MCF 10A (cell line): Measurements from ENCODE around the gene PPP3CB. TPM values are rescaled to one million over a fixed set of nuclear protein-coding genes. Genes with fewer than 3 reads are reported as not detected.

Source experiments
- BruUV-seq: library from RNA; stranded (reverse); fragments of 400-500 nt; replicated peaks from 2 replicates; lab custom pipeline; 2021; lab: Mats Ljungman, UMichigan
- CTCF ChIA-PET: fragments of 300-600 bp; sonication (Branson Sonifier 250); formaldehyde crosslinking; extraction: SDS; loops from one replicate; lab custom pipeline; 2021; ENCODE audit warnings: antibody characterized with exemption, inconsistent platforms; lab: Yijun Ruan, JAX
- POLR2A ChIA-PET: fragments of 300-600, 350-650 bp; sonication (Branson Sonifier 250); formaldehyde crosslinking; extraction: SDS; loops from one replicate; lab custom pipeline; 2020; ENCODE audit warnings: antibody characterized with exemption, inconsistent platforms; lab: Yijun Ruan, JAX
- DNase-seq: peaks from one replicate; pipeline ENCODE4 v3.0.0-alpha.2; 2018; ENCODE audit not compliant: unreplicated experiment
- H3K27ac Mint-ChIP-seq: one replicate; pipeline ENCODE4 v1.8.0; 2022; ENCODE audit warnings: mild to moderate bottlenecking, low read depth, mixed read lengths; ENCODE audit not compliant: unreplicated experiment
- H3K27me3 Mint-ChIP-seq: one replicate; pipeline ENCODE4 v1.8.0; 2022; ENCODE audit warnings: mixed read lengths; ENCODE audit not compliant: insufficient read depth, unreplicated experiment
- H3K36me3 Mint-ChIP-seq: one replicate; pipeline ENCODE4 v1.8.0; 2022; ENCODE audit warnings: mild to moderate bottlenecking, moderate library complexity, mixed read lengths; ENCODE audit not compliant: insufficient read depth, unreplicated experiment
- H3K4me1 Mint-ChIP-seq: one replicate; pipeline ENCODE4 v1.8.0; 2022; ENCODE audit warnings: mixed read lengths; ENCODE audit not compliant: insufficient read depth, unreplicated experiment
- H3K4me3 Mint-ChIP-seq: one replicate; pipeline ENCODE4 v1.8.0; 2022; ENCODE audit warnings: mild to moderate bottlenecking, moderate library complexity, mixed read lengths; ENCODE audit not compliant: unreplicated experiment
- H3K9me3 Mint-ChIP-seq: one replicate; pipeline ENCODE4 v1.8.0; 2022; ENCODE audit warnings: mixed read lengths; ENCODE audit not compliant: unreplicated experiment
- intact Hi-C: fragments of 100-400 bp; cut with micrococcal nuclease; formaldehyde crosslinking; loops from 2 replicates; pipeline ENCODE4 v1.14.1; 2022
- total RNA-seq: library from RNA; stranded (reverse); gene quantifications from 2 replicates; pipeline ENCODE4 v1.2.3, GENCODE V29; 2022
- TF ChIP-seq, protein P1 (sequence below): fragments of 200-600 bp; IDR thresholded peaks from one replicate; pipeline ENCODE4 v1.8.0; 2022; ENCODE audit warnings: antibody characterized with exemption, mild to moderate bottlenecking; ENCODE audit not compliant: unreplicated experiment

PPP3CB gene
- total RNA-seq, 1 experiment from 2014 or later = 37.4 TPM

- Mint-ChIP-seq H3K4me3 (peak overlapping the region; percentile 98), H3K27me3 (no peaks in the 10 kb centered on the region), H3K9me3 (no peaks in the 10 kb centered on the region), H3K4me1 (peaks cover 19% of the 10 kb centered on the region), H3K36me3 (no peaks in the 10 kb centered on the region), H3K27ac (peak overlapping the region; percentile 95)
- intact Hi-C loops = loop anchor here (2.0 to 5.0 kb wide), 4 partner anchors 82 to 229 kb away; partner anchors contain the start of genes DNAJC9 and MYOZ1
- BruUV-seq = no TSS peak
- POLR2A ChIA-PET = interaction anchor here (0.6 to 4.5 kb wide), 22 partner anchors 9 to 1781 kb away, joined by 3 to 77 read pairs (median 5); partner anchors contain the start of genes CFAP70, DNAJC9, MRPS16 and NUDT13
- peak; percentile 61 for DNase-seq
- TF ChIP-seq, protein P1, sequence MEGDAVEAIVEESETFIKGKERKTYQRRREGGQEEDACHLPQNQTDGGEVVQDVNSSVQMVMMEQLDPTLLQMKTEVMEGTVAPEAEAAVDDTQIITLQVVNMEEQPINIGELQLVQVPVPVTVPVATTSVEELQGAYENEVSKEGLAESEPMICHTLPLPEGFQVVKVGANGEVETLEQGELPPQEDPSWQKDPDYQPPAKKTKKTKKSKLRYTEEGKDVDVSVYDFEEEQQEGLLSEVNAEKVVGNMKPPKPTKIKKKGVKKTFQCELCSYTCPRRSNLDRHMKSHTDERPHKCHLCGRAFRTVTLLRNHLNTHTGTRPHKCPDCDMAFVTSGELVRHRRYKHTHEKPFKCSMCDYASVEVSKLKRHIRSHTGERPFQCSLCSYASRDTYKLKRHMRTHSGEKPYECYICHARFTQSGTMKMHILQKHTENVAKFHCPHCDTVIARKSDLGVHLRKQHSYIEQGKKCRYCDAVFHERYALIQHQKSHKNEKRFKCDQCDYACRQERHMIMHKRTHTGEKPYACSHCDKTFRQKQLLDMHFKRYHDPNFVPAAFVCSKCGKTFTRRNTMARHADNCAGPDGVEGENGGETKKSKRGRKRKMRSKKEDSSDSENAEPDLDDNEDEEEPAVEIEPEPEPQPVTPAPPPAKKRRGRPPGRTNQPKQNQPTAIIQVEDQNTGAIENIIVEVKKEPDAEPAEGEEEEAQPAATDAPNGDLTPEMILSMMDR = no peak
- CTCF ChIA-PET = interaction anchor here (0.7 to 0.9 kb wide), 3 partner anchors 9 to 333 kb away, joined by 3 read pairs; no protein-coding TSS in a partner anchor
These were observed 82.7 kb downstream of the PPP3CB start for GRCh38 chr10:73413108-73413527.

DNA sequence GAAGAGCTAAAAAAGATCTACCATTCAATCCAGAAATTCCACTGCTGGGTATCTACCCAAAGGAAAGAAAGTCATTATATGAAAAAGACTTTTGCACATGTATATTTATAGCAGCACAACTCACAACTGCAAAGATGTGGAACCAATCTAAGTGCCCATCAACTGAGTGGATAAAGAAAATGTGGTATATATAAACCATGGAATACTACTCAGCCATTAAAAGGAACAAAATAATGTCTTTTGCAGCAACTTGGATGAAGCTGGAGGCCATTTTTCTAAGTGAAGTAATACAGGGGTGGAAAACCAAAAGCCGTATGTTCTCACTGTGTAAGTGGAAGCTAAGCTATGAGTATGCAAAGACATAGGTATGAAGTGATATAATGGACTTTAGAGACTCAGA is 84.9 kb downstream of the PPP3CB start:
- DNase-seq = no peak
- H3K27ac Mint-ChIP-seq = no peak overlapping the region
- no TSS peak for BruUV-seq
- peaks cover 19% of the 10 kb centered on the region for H3K36me3 Mint-ChIP-seq
- H3K9me3 Mint-ChIP-seq = no peaks in the 10 kb centered on the region
- ChIA-PET POLR2A (interaction anchor here (4.1 to 4.4 kb wide), 2 partner anchors 10 to 165 kb away, joined by 30 to 47 read pairs; partner anchors contain the start of gene DNAJC9), CTCF (interaction anchor here (0.6 to 0.9 kb wide), 2 partner anchors 13 to 52 kb away, joined by 3 to 4 read pairs; no protein-coding TSS in a partner anchor)
- H3K4me3 Mint-ChIP-seq = peak overlapping the region; percentile 98
- peaks cover 38% of the 10 kb centered on the region for H3K4me1 Mint-ChIP-seq
- intact Hi-C loops = loop anchor here (5.0 kb wide), 2 partner anchors 149 to 231 kb away; partner anchors contain the start of gene MYOZ1
- TF ChIP-seq, protein P1 = no peak
- H3K27me3 Mint-ChIP-seq = no peaks in the 10 kb centered on the region

DNA sequence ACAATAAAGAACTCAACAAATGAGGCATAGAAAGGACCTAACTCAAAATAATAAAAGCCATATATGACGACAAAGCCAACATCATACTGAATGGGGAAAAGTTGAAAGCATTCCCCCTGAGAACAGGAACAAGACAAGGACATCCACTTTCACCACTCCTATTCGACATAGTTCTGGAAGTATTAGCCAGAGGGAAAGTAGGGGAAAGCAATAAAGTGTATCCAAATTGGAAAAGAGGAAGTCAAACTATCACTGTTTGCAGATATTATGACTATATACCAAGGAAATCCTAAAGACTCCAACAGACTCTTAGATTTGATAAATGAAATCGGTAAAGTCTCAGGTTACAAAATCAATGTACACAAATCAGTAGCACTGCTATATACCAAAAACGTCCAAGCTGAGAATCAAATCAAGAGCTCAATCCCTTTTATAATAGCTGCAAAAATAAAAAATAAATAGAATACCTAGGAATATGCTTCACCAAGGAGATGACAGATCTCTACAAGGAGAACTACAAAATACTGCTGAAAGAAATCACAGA is 86.8 kb downstream of the PPP3CB start:
- Mint-ChIP-seq H3K27ac (no peak overlapping the region), H3K27me3 (no peaks in the 10 kb centered on the region), H3K4me1 (peaks cover 27% of the 10 kb centered on the region), H3K36me3 (peaks cover 22% of the 10 kb centered on the region), H3K9me3 (no peaks in the 10 kb centered on the region), H3K4me3 (no peak overlapping the region)
- TF ChIP-seq, protein P1 = no peak
- POLR2A ChIA-PET = interaction anchor here (1.0 to 1.3 kb wide), 3 partner anchors 10 to 162 kb away, joined by 3 to 4 read pairs (median 4); partner anchors contain the start of genes DNAJC9 and MRPS16
- no TSS peak for BruUV-seq
- intact Hi-C loops = no loop called here
- DNase-seq = no peak
- CTCF ChIA-PET = no interaction called here

DNA sequence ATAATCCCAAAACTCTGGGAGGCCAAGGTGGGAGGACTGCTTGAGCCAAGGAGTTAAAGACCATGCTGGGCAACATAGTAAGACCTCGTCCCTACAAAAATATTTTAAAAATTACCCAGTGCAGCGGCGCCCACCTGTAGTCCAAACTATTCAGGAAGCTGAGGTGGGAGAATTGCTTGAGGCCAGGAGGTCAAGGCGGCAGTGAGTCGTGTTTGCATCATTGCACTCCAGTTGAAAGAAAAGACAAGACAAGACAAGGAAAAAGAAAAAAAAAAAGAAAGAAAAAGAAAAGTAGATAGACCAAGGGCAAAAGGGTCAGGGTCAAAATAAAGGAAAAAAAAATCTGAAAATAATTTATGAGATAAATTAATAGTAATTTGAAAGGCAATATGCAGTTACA is 87.8 kb downstream of the PPP3CB start:
- POLR2A ChIA-PET = interaction anchor here (1.0 to 1.3 kb wide), 2 partner anchors 9 to 161 kb away, joined by 3 to 4 read pairs; partner anchors contain the start of gene DNAJC9
- TF ChIP-seq, protein P1 = no peak
- H3K36me3 Mint-ChIP-seq = peaks cover 22% of the 10 kb centered on the region
- intact Hi-C loops = no loop called here
- no peak overlapping the region for H3K27ac Mint-ChIP-seq
- H3K9me3 Mint-ChIP-seq = no peaks in the 10 kb centered on the region
- no peak overlapping the region for H3K4me3 Mint-ChIP-seq
- DNase-seq = no peak
- BruUV-seq = no TSS peak
- no peaks in the 10 kb centered on the region for H3K27me3 Mint-ChIP-seq
- CTCF ChIA-PET = no interaction called here
- H3K4me1 Mint-ChIP-seq = peaks cover 26% of the 10 kb centered on the region
